GM18511 (cell line): ENCODE measurements around the gene C3orf52.

Experiments used
- ATAC-seq: cut with Tn5 transposase; IDR thresholded peaks from one replicate; pipeline ENCODE4 v1.9.1; 2021; ENCODE audit warnings: mild to moderate bottlenecking, moderate library complexity; ENCODE audit not compliant: unreplicated experiment

The C3orf52 gene

DNA sequence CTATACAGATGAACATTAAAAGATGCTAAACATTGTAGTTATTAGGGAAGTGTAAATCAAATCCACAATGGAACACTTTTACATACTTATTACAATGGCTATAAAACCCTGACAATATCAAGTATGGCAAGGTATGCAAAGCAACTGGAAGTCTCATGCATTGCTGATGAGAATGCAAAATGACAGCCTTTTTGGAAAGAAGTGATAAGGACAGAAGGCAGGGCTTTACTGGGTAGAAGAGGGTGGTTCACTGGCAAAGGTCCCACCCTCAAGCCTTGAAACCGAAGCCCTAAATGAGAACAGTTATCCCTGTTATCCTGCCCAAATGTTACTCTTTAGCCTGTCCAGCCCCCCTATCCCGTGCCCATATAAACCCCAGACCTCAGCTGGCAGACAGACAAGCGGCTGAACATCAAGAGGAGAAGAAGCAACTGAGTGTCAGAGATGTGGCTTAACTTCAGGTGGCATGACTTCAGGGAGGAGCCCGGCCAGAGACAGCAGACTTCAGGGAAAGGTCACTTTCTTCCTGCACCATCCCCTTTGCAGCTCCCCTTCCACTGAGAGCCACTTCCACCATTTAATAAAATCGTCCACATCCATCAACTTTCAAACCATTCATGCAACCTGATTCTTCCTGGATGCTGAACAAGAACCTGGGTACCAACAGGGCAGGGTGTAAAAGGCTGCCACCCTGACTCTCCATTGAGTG is 47.6 kb downstream of the C3orf52 start:
- no peak for ATAC-seq

DNA sequence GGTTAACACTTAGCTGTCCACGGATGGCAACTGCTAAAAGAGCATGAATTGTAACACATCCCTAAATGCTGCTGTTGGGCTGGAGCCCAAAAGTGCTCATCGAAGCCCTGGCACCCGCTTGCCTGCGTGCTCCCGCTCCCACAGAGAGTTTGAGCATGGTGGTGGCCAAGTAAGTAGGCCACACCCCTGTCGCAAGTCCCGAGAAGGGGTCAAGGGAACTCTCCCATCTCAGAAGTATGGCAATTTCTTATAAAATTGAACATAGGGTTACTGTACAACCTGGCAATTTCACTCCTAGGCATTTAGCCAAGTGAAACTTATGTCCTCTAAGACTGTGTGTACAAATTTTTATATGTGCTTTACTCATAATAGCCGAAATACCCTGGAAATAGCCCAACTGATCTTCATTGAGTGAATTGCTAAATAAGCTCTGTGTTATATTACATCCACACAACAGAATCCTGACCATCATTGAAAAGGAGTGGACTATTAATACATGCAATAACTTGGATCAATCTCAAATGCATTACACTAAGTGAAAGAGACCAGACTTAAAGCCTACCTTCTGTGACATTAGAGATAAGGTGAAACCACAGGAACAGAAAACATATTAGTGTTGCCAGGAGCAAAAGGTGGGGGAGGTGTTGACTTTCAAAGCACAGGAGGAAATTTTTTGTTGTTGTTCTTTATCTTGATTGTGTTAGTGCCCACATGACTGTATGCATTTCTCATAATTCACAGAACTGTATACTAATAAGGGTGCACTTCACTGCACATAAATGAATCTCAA is 48.3 kb downstream of the C3orf52 start:
- peak; percentile 20 for ATAC-seq

DNA sequence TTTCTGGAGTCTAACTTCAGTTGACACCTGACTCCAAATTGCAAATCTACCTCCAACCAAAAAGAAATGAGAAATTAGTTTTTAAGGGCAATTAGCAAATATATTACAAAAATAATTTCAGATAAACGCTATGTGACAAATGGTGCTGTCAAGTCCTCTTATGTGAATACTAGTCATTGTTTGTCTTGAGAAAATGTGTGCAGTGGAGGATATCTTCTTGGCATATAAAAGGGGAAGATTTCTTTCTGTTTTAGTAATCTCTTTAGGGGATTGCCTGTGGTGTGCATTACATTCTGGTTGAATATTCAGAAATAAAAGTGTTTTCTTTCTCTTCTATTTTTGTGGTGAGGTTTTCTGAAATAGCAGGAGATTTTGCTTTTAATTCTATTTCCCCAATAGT is 49.9 kb downstream of the C3orf52 start:
- no peak for ATAC-seq

DNA sequence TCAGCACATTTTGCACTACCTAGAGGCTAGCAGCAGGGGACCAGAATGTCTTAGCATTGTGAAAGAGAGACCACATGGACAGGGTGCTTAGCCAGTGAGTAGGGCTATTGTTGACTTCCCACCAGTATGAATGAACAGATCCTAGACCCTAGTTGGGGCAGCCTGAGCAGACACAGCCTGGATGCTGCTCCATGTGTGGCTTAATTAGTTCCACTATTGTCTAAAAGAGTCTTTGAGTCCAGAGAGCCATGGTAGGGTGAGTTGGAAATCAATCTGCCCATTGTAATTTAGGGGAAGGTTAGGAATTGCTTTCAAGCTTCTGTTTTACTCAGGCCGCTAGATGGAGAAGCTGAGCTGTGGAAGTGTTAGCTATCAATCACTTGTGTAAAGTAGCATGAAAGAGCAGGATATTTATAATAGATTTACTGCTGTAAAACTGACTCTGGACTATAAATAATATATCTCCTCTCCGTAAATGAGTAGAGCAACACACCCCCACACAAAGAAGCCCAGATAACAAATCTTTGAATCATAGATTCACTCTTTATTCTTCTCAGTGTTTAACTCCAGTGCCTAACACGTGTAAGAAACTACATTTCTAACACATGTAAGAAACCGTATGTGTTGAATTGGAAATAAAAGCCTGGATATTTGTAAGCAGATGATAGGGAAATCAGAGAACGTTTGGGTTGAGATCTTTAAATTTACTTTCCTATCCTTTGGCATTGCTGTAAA is 50.9 kb downstream of the C3orf52 start:
- no peak for ATAC-seq

DNA sequence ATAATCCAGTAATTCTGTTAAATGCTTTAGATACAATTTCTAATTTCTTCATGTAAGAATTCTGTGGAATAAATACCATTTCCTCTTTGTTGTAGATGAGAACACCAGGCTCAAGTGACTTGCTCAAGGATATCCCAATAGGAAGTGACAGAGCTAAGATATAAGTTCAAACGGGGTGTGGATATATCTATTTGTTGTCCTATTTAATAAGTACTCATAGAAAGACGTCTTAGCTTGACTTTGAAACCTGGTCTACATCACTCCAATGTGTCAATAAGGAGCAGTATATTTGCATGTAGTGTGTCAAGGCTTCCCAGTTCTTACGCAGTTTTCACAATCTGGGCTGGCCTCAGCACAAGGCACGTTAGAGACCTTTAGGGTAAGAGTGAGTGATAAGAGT is 51.6 kb downstream of the C3orf52 start:
- ATAC-seq, result no peak

DNA sequence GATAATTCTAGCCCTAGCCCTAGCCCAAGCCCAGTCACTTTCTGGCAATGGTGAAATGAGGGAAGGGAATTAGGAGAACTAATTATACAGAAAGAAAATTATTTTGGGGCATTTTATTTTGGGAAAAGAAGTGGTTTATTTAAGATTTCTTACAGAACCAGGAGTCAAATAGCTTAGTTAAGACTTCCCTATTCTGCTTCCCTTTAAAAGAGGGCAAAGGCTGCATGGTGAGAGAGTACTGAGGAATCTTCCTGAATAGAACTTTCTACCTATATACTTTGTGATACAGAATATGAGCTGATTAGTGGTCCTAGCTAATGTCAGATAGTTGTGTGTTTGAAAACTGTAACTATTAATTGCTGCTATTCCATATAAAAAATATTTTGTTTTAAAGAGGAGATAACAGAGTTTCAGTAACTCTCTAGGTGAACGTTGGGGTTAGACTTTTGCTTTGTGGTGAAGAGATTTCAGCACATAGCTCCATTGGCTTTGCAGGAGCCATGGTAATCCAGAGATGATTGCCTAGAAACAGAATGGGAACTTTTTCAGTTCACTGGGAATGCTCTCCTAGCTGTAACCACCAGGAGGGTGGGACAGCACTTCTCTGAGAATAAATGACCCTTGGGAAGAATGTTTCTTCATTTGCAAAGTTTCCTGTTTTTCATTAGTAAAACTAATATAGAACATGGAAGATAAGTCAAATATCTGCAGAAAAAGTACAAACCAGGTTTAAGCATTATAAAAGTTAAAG is 52.2 kb downstream of the C3orf52 start:
- no peak for ATAC-seq

DNA sequence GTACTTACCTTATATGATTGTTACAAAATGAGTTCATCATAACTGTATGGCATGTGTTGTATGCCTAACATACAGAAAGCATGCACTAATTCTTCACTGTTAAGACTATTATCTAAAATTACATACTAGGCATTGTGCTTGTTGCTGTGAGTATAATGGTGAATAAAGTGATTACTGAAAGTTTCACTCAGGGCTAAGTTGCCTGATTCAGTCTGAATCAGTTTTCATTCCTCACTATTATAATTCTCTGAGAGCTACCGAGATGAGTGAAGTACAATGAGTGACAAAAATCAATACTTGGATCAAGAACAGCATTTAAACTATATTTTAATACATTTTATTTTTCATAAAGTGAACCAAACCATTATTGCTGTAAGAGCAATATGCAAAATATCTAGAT is 54.4 kb downstream of the C3orf52 start:
- no peak for ATAC-seq

DNA sequence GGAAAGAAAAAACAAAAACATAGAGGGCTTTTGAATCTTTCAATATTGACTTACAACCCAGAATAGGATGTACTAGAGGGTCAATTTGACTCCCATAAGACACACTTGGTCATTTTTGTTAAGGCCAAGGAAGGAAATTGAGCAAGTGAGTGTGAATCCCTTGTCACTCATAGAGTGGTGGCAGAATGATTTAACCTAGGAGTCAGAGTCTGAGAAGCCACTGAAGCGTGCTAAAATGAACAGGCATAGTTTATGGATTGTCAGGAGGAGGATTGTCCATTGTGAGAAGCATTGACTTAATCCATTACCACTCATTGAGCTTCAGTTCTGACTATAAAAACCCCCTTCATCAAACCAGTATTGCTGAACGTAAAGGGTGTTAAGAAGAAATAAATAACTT is 55.1 kb downstream of the C3orf52 start:
- ATAC-seq, result no peak

DNA sequence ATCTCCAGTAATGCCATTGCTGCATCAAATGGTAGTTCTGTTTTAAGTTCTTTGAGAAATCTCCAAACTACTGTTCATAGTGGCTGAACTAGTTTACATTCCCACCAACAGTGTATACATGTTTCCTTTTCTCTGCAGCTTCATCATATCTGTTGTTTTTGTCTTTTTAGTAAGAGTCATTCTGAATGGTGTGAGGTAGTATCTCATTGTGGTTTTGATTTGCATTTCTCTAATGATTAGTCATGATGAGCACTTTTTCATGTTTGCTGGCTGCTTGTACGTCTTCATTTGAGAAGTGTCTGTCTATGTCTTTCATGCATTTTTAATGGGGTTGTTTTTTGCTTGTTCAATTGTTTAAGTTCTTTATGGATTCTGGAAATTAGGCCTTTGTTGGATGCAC is 57.1 kb downstream of the C3orf52 start:
- peak; percentile 89 for ATAC-seq

DNA sequence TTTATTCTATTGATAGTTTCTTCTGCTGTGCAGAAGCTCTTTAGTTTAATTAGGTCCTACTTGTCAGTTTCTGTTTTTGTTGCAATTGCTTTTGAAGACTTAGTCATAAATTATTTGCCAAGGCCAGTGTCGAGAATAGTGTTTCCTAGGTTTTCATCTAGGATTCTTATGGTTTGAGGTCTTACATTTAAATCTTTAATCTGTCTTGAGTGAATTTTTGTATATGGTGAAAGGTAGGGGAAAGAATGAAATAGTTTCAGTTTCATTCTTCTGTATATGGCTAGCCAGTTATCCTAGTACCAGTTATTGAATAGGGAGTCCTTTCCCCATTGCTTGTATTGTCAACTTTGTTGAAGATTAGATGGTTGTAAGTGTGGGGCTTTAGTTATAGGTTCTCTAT is 57.5 kb downstream of the C3orf52 start:
- ATAC-seq, result peak; percentile 60

DNA sequence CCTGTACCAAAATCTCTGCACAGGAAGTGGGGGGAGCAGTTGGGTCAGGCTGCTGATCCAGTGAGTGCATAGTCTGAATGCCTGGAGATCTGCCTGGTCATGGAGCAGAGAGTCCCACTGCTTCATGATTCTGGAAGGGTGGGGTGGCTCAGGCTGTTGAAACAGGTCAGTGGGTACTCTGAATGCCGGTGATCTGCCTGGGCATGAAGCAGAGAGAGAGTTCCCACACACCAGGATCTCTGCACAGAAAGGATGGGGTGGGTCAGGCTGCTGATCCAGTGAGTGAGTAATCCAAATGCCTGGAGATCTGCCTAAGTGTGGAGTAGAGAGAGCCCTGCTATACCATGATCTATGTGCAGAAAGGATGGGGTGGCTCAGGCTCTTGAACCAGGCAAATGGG is 62.9 kb downstream of the C3orf52 start:
- no peak for ATAC-seq

DNA sequence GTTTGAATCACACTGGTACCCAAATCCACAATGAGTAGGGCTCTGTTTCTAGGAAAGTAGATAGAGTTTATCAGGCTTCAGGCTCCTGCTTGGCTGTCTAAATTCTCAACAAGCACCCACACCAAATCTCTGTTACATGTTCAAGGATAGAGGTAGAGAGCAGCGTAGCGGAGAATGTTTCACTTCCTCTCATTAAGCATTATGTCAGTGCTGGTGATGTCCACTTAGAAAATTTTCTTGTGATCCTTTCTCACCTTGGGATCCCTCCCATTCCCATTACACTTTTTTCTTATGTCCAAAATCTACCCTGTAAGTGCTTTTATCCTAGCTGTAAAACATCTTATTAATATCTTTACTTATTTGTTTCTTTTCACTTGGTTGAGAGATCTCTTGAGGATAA is 81.6 kb downstream of the C3orf52 start:
- peak; percentile 81 for ATAC-seq
